Kidney epithelial cell (primary cell): Measurements from ENCODE around the gene CCDC169. TPM values are rescaled to one million over a fixed set of nuclear protein-coding genes. Genes with fewer than 3 reads are reported as not detected.

ENCODE experiments used
- DNase-seq: peaks from one replicate; pipeline ENCODE4 v3.0.0-alpha.2; 2010; ENCODE audit warnings: low read depth
- H3K27me3 ChIP-seq: 2 replicates; pipeline ENCODE4 v1.6.0; 2011; ENCODE audit warnings: low read length; ENCODE audit not compliant: control insufficient read depth, insufficient read depth
- H3K36me3 ChIP-seq: 2 replicates; pipeline ENCODE4 v1.5.1; 2011; ENCODE audit warnings: low read length; ENCODE audit not compliant: control insufficient read depth, insufficient read depth
- H3K4me3 ChIP-seq: 2 replicates; pipeline ENCODE4 v1.5.1; 2011; ENCODE audit warnings: low read depth, mild to moderate bottlenecking, control low read depth, low read length
- total RNA-seq: library from RNA; depleted of rRNA; stranded (reverse); fragments of >200 nt; gene quantifications from 2 replicates; pipeline ENCODE4 v1.2.3, GENCODE V29; 2015
- TF ChIP-seq, protein P1 (sequence below): IDR thresholded peaks from 2 replicates; pipeline ENCODE4 v1.5.1; 2011; ENCODE audit warnings: mild to moderate bottlenecking, moderate library complexity, low read length, control low read depth, inconsistent platforms; ENCODE audit not compliant: insufficient read depth, poor library complexity, severe bottlenecking

The CCDC169 gene
- total RNA-seq, 1 donor from 2014 or later: 3.8 TPM

DNA sequence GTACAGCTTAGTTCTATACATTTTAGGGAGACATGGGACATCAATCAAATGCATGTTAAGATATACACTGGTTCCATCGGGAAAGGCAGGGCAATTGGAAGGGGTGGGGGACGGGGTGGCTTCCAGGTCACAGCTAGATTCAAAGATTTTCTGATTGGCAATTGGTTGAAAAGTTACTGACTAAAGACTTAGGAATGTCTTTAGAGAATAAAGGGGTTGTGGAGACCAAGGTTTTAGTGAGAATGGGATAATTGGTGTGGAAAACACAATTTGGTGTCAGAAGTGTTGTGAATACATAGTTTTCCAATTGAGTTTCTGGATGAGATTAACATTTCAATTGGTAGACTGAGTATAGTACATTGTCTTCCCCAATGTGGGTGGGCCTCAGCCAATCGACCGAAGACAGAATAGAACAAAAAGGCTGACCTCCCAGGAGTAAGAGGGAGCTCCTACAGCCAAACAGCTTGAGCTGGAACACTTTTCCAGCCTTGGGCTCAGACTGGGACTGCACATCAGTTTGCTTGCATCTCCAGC lies 988 bp upstream of the CCDC169 start:
- Histone ChIP-seq H3K4me3 (no peak overlapping the region), H3K36me3 (no peaks in the 10 kb centered on the region), H3K27me3 (no peaks in the 10 kb centered on the region)
- no peak for DNase-seq
- TF ChIP-seq, protein P1, sequence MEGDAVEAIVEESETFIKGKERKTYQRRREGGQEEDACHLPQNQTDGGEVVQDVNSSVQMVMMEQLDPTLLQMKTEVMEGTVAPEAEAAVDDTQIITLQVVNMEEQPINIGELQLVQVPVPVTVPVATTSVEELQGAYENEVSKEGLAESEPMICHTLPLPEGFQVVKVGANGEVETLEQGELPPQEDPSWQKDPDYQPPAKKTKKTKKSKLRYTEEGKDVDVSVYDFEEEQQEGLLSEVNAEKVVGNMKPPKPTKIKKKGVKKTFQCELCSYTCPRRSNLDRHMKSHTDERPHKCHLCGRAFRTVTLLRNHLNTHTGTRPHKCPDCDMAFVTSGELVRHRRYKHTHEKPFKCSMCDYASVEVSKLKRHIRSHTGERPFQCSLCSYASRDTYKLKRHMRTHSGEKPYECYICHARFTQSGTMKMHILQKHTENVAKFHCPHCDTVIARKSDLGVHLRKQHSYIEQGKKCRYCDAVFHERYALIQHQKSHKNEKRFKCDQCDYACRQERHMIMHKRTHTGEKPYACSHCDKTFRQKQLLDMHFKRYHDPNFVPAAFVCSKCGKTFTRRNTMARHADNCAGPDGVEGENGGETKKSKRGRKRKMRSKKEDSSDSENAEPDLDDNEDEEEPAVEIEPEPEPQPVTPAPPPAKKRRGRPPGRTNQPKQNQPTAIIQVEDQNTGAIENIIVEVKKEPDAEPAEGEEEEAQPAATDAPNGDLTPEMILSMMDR: no peak

DNA sequence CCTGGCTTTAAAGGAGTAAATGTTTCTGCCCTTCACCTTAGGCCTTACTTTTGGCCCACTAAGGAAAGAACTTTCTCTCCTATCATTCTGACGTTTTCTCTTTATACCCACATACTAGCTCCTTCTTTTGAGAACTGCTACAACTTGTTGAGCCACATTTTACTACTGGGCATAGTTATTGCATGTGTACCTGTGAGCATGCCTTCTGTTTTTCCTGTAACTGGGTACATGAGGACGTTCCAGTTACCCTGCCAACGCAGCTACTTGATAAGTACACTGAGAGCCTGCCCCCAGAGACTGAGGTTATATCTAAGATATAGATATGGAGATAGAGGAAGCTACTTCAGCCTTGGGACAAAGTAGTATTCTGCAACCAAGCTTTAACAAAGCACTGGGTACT lies 3.5 kb downstream of the CCDC169 start:
- Histone ChIP-seq H3K27me3 (no peaks in the 10 kb centered on the region), H3K36me3 (no peaks in the 10 kb centered on the region), H3K4me3 (no peak overlapping the region)
- TF ChIP-seq, protein P1: no peak
- DNase-seq: no peak

DNA sequence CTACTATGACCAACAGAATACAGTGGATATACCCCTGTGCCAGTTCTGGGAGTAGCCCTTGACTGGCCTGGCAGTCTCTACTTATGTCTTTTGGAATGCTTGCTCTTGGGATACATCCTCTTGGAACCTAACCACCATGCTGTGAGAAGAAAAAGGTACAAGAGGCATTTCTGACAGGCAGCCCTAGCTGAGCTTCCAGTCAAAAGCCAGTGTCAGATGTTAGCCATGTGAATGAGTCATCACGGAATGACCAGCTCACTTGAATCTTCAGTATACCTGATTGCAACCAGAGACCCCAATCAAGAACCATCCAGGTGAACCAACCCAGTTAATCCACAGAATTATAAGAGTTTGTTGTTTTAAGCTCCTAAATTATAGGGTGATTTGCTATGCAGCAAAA lies 4.1 kb downstream of the CCDC169 start:
- no peaks in the 10 kb centered on the region for H3K36me3 ChIP-seq
- TF ChIP-seq, protein P1: no peak
- H3K27me3 ChIP-seq: no peaks in the 10 kb centered on the region
- no peak overlapping the region for H3K4me3 ChIP-seq
- DNase-seq: no peak

DNA sequence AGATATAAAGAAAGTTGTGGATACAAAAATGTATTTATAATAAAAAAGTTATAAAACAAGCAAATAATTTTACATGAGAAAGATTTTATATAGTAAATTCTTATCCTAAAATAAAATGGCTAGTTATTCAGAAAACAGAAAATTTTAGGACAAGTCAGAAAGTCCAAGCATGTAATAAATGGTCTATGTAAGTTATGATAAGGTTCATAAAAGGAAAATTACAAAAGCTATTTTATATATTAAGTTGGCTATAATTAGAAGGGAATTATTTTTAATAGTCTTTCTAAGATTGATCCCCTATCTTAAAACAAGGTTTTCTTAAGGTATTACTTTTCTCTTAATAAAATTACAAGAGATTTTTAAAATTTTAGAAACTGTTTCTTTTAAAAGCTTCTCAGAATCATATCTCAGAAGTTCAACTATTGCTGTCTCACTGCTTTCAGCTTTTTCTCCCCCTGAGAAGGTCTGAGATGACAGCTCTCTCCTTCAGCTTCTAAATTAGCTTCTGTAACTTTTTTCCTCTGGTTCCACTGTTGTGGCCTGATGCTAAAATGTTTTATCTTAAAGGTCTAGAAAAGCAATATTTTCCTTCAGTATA lies 8.7 kb downstream of the CCDC169 start:
- Histone ChIP-seq H3K36me3 (no peaks in the 10 kb centered on the region), H3K27me3 (no peaks in the 10 kb centered on the region), H3K4me3 (no peak overlapping the region)
- DNase-seq: no peak
- TF ChIP-seq, protein P1: no peak

DNA sequence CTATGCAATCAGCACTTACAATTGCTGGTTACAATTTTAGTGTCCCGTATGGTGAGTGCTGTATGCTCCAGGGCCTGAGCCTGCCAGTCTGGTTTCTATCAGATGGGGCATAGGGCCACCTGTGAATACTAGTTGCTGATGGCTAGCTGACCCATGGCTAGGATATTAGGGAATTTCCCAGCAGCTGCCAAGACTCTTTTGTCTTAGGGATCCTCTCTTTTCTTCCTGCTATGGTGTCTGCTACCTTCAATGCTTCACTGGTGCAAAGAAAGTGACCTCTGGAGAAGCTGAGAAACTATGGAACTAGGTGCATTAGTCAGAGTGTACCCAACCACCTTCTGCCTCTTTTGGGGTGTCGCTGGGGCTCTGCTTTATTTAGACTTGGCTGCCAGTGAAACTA lies 11.6 kb downstream of the CCDC169 start:
- H3K36me3 ChIP-seq: no peaks in the 10 kb centered on the region
- TF ChIP-seq, protein P1: no peak
- no peak for DNase-seq
- no peak overlapping the region for H3K4me3 ChIP-seq
- no peaks in the 10 kb centered on the region for H3K27me3 ChIP-seq
